GM12801 (cell line): ENCODE data around the gene DENND11.
A peak's percentile ranks its signal among the peaks of the same experiment; 100 is the strongest.

Experiments used
- CTCF ChIP-seq: IDR thresholded peaks from one replicate; pipeline ENCODE4 v1.5.1; 2011; ENCODE audit warnings: control low read depth; ENCODE audit not compliant: insufficient read length; ENCODE audit errors: extremely low read depth

Gene DENND11

DNA sequence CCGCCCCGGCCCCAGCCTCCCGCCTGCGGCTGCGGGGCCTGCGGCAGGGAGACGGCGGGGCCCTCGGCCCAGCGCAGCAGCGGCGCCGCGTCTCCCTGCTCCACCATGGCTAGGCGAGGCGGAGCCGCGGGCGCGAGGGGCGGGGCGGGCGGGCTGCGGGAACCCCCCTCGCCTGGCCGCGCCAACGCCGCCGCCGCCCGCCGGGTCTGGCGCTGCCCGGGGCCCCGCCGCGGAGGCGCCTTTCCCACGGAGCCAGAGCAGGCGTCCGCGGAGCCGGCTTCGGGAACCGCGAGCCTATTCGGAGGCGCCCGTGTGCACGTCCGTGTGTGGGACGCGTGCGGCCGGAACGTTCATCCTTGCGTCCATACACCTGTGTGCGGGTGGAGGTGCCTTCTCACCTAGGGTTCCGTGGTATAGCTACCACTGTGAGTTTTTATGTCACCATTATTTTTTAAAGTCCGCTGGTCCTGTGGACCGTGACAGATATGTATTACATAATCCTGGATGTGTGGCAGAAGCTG lies at the start of gene DENND11:
TSS of gene DENND11 (minus strand) at position 120 of the 521 bp plus-strand sequence. CDS start at position 107, 13 bp downstream.
- TF ChIP-seq CTCF = no peak

DNA sequence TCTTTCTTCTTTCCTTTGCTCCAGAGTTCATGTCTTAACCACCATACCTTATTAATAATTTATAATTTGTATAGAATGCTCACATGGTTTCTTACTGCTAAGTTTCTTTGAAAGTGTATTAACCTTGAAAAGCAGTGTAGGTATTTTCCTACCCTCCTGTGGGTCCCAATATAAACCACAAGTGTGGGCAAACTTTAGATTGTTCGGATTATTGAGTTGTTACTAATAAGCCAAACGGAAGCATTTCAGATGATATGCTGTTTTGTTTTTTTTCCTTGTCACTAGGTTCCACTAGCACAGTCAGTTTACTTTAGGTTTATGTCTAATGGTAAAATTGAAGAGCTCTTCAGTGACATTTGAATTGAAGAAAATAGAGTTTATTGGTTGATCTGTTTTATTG lies 46.4 kb upstream of the DENND11 start:
- no peak for TF ChIP-seq CTCF

DNA sequence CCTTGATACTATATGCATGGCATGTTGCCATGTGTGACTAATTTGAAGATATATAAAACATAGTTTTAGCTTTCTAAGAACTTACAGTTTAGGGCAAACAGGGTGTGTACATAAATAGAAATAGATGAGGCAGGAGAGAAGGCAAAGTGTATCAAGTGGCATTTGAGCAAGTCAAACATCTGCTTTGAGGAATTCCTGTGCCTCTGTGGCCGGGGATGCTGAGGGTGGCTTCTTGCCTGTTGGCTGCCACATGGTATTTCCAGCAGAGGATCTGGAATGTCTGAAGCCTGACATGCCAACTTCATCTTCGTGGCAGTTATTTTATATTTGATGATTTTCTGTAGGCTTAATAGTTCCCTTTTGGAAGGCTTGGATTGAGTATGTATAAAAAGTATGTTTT lies 42.2 kb upstream of the DENND11 start:
- no peak for TF ChIP-seq CTCF

- TF ChIP-seq CTCF = no peak
Measured at GRCh38 chr7:141742229-141742628, 40.3 kb upstream of the DENND11 start.

DNA sequence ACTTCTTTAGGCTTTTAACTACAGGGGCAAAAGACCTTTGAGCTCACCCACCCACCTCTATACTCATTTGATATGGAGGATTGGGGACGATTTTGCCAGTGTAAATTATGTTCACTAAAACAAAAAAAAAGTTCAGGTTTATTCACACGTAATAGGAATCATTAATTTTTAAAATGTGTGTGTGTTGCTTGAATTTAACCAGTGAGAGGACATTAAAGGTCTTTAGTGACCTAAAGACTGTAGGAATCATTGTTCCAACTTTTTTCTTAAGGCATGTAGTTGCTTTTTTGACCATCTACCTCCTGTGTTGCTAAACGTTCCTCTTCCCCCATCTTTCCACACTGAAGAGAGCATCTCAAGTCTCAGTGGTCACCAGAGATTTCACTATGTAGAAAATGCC lies 37.3 kb upstream of the DENND11 start:
- TF ChIP-seq CTCF = no peak

- TF ChIP-seq CTCF = no peak
Measured at GRCh38 chr7:141738592-141739013, 36.6 kb upstream of the DENND11 start.

DNA sequence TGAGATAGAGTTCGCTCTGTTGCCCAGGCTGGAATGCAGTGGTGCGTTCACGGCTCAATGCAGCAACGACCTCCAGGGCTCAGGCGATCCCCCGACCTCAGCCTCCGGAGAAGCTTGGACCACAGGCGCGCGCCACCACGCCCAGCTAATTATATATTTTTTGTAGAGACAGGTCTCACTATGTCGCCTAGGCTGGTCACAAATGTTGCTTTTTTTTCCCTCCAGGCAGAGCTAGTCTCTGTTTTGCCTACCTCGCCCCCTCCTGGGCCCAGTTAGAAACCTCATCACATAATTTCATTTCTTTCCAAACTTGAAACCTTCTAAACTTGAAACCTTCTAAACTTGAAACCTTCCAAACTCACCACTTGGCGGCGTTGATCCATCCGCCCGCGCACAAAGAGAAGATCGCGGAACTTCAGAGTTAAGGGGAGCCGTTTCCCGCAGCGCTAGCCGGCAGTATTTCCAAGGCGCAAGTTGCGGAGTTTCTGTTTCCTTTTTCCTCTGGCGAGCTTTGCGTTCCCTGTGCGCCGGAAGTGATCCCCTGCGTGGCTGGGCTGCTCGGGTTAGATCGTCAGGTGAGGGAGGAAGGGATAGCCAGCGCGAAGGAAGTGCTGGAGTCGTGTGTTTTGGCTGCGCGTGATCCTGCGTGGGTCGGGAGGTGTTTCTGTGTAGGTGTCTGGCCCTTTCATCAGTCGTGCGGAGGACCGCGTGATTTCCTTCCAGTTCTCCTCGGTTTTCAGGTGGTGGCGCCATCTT lies 36.0 kb upstream of the DENND11 start, which contains the start of gene SSBP1:
TSS of gene SSBP1 (plus strand) at position 523 of the 756 bp plus-strand sequence. CDS start 809 bp downstream, outside the sequence.
- TF ChIP-seq CTCF = peak; percentile 28
